Measurements from ENCODE around the gene LSAMP.
A peak's percentile ranks its signal among the peaks of the same experiment; 100 is the strongest.
"Not testable (repeated sequence)": the region's sequence is repeated elsewhere in the genome, so short reads cannot be mapped to it uniquely, and the experiment has no call there.

The LSAMP gene

DNA sequence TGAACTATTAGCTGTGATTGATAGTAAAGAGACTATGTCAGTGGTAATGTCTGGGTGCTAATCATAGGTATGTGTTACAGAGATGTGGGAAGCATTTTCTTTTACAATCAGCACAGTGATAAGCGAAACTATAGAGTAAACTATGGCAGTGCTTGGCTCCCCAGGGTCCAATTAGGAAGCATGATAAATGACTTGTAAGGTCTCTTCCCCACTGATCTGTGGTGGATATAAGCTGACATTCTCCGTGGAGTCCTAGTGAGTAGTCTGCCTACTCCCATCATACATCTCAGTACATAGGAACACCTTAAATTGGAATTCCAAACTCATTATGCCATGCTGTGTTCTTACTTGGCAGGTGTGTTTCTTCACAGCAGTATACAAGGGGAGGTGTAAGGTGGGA is 617.8 kb downstream of the LSAMP start:
- no peak for DNase-seq

DNA sequence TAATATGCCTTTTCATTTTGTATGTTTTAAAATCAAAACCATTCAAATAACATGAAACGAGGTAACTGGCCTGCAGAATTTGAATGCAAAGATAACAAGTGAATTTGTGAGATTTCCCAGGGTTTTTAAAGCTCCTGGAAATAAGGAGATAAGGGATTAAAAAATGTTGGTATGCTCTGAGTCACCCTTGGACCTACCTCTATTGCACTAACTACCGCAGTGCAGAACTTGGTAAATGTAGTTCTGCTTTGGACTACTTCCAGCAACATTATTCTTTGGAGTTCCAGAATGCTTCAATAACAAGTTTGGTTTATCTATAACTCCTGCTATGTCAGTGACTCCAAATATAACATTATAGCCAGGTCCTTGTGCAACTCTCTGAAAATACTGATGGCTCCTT is 620.2 kb downstream of the LSAMP start:
- no peak for DNase-seq

DNA sequence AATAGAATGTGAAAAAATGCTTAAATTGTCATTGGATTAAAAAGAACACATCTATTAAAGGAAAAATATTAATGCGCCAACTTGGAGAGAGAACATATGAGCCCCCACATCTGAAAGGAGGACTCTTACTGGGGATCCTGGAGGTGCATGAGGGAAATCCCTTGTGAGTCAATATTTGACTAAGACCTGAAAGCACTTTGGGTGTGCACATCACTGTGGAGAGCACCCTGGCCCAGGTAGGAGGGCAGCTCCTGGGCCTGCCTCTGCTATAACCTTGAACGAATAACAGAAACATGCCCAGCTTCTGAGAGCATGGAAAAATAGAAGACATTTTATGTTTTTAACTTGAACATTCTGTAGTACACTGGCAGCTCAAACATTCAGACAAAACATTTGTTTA is 622.2 kb downstream of the LSAMP start:
- DNase-seq, result no peak

DNA sequence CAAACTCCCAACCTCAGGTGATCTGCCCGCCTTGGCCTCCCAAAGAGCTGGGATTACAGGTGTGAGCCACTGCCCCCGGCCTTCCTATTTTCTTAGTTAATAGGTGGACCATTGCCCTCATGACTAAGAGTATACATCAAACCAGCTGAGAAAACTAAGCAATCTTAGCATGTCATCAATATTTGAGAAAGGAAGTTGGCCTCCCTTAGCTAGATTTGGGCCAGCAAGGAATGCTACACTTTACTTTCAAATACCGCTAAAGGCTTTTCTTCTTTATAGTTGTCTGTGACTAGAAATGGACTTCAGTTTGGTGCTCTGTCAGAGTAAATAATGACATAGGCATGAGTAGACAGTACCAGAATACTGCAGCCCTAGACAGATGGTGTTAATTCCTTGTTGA is 622.7 kb downstream of the LSAMP start:
- no peak for DNase-seq

DNA sequence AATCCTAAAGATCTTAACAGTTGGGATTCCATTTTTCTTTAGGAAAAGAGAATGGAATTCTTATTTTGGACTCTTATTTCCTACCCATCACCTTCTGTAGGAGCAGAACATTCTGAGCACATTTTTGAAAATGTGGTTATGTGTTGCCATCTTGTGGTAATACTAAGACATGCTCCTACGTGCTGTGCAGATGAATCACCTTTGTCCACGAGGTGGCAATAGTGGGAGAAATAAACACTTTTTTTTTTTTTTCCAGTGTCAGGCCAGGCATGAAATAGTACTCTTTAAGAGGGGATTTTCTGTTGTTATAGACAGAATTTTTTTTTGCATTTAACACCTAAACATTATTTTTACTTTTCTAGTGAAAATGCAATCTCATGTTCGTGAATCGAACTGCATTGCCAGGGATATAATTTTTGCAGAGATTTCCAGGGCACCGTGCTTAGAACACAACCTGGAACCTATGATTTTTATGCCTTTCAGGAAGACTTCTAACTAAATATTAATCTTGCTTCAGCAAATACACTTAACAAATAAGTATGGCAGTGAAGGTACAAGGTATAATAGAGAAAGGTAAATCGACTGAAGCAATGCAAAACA is 625.4 kb downstream of the LSAMP start:
- DNase-seq, result peak; percentile 16

DNA sequence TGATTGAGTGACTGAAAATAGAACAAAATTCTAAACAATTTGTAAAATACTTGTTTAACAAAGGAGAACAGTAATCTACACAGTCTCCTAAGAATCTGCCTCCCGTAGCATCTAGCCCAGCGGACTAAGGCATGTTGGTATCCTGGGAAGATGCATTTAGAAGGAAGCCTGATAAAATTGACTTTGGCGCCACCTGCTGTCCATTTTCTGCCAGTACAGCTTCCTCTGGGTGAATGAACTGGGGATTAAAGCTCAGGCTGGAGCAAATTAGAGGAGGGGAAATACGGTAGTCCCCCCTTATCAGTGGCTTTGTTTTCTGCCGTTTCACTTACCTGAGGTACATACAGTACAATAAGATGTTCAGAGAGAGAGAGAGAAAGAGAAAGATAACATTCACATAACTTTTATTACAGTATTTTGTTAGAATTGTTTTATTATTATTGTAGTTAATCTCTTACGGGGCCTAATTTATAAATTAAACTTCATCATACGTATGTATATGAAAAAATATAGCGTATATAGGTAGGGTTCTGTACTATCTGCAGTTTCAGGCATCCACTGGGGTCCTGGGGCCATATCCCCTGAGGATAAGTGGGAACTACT is 630.4 kb downstream of the LSAMP start:
- peak; percentile 12 for DNase-seq

DNA sequence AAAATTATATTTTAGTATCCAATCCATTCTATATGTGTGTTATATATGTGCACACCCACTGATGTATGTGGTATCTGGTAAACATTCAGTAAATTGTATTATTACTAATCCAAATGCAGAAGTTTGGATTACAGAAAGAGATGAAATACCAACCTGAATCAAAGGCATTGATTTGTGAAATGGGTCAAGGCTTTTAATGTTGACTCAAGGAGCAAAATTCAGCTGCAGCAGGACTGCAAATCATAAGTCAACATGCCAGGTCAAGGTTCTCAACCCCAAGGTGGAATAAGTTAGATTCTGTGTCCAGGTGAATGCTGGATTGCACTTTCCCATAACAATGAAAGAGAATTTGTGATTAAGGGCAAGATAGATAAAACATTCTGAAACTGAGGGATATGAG is 631.3 kb downstream of the LSAMP start:
- no peak for DNase-seq

DNA sequence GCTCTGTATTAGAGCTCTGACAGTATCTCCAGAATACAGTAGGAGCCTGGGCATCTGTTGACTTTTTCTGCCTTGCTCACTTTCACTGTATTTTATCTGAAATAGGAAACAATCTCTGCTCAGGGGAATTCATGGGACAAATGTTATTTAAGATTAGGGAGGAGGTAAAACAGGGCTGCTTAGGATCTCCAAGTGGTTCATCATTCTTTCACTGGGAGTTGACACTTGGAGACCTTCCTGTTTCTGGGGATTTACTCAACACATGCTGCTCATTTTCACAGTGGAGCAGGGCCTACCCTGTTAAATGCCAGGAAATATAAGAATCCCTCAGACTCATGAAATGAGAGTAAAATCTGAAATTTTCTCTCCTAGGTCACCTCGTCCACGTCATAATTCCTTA is 636.5 kb downstream of the LSAMP start:
- no peak for DNase-seq

DNA sequence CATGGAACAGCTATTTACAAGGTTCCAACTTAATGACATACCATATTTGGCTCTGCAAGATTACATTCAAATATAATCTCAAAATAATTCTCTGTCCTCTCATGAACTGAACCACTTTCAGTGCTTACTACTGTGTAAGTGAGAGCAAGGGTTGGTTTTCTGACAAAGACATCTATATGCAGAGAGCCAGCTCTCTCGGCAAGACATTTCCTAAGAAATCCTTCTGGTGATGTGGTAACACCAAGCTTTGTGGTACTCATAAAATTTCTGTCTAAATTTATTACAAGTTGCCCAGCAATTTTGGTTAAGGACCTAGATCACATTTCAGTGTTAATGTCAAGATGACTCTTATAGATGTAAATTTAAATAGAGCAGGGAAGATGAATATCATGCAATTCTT is 637.0 kb downstream of the LSAMP start:
- DNase-seq, result no peak

DNA sequence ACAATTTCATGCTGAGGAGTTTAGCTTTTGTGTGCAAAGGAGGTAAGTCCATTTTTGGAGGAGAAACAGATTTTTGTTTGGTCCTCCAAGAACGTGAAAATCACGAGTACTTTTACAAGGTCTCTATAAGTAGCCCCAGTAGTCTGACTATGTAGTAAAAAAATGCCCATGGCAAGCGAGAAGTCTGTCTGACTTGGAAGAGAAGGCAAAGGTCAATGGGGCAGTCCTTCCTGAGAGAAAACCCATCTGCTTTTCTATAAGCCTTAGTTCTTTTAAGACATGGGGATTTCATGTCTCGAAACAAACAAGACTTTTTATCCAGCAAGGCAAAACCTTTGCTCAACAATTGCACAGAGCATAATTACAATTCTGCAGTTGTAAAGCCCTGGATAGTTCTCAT is 638.8 kb downstream of the LSAMP start:
- DNase-seq, result no peak

DNA sequence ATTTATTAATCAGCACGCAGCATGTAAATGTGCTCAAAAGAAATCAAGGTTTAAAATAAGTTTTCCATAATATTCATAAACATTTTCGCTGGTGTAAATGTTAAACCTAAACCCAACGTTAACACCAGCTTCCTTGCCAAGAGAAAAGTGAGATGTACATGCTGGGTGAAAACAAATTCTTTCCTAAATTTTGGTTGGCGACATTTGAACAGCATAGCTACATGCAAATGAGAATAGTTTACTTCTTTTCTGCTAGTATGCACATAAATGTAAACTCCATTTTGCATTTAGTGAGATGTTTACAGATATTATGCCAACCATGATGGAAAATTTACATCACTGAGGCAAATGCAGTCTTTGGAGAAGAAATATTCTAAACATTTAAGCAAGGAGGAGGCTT is 639.8 kb downstream of the LSAMP start:
- no peak for DNase-seq

DNA sequence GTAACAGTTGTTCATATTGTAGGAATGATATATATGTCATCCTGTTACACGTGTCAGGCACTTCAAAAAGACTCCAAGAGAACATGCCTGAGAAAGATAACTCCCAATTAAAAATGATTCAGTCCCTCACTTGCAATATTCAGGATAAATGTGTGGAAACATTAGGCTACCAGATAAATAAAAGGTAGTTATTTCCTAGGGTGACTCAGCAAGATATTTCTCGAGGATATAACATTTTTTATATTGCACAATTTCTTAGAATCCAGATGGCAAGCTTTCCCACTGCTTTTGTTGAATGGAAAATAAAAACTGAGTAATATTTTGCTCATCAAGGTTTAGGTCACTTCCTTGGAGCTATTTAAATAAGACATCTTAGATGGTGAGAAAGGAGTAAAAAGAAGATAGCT is 640.6 kb downstream of the LSAMP start:
- no peak for DNase-seq

DNA sequence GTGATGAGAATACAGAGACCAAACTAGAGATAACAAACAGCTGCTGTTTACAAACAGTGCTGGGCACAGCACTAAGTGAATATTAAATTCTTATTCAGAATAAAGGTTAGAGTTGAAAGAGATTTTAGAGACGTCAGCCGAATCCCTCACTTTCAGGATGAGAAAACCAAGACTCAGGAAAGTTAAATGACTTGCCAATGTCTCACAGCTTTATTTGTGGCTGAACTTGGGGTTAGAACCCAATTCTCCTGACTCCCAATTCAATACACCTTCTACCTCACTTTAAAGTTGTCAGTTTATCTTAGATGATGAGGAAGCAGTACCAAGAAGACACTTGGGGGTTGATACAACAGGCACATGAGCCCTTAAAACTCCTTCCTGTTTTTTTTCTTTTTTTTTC is 641.1 kb downstream of the LSAMP start:
- DNase-seq, result no peak

DNA sequence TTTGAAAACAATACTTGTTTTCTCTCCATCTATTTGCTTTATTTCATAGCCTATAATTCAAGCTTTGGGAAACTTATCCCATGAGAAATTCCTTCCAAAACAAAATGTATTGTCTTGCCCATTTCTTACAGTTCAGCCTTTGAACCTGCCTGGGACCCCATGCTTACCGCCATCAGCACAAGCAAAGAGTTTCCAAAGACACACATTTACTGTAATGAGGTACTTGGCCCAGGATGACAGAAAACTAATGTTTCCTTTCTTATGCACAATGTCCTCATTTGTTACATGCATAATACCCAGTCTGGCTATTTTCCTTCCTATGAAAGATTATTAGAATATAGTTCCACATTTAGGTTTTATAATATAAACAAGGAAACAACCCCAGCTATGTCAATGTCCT is 641.6 kb downstream of the LSAMP start:
- no peak for DNase-seq

DNA sequence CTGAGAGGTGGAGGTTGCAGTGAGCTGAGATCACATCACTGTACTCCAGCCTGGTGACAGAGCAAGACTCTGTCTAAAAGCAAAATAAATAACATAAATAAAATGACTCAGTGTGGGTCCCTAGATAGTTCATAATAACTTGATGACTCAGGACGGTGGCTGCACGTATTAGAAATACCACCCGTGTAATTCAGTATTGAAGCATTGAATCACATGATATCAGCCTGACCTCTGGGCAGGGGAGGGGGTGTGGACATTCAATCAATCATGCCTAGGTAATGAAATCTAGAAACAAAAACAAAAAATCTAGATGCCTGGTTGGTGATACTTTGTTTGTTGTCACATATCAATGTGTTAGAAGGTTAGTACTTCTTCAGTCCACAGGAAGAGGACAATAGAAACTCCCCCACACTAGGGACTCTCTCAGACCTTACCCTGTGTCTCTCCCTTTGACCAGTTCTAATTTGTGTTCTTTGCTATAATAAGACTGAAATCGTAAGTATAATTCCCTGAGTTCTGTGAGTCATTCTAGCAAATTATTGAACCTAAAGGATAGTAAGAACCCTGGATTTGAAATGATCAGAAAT is 644.7 kb downstream of the LSAMP start:
- DNase-seq, result no peak

DNA sequence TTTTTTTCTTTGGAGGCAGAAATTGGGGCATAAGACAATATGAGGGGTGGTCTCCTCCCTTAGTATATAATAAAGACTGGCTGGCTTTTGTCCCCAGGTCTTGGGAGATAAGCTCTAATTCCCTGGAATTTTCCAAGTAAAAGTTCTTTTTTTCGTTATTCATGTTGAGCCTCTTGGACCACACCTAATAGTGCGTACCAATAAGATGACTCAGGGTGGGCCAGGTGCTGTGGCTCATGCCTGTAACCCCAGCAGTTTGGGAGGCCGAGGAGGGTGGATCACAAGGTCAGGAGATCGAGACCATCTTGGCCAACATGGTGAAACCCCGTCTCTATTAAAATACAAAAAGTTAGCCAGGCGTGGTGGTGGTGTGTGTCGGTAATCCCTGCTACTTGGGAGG is 645.2 kb downstream of the LSAMP start:
- not testable (repeated sequence) for DNase-seq

DNA sequence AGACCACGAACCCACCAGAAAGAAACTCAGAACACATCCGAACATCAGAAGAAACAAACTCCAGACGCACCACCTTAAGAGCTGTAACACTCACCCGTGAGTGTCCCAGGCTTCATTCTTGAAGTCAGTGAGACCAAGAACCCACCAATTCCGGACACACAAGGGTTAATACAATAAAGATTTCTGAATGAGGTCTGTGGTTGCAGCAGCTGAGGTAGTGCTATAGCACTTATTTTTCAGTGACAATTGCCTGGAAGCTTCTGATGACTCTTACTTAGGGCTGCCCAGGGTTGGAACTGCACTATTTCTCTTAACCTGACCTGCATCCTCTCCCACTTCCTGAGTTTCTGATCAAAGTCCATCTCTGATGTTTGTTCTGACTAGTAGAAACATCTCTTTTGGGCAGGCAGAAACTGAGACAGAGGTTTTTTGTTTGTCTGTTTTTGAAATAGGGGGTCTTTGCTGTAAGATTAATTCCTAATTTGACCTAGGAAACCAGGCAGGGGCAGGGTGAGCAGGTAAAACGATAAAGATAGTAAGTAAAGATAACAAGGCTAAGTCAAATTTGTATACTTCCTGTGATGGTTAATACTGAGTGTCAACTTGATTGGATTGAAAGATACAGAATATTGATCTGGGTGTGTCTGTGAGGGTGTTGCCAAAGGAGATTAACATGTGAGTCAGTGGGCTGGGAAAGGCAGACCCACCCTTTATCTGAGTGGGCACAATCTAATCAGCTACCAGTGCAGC is 652.9 kb downstream of the LSAMP start:
- DNase-seq, result no peak

DNA sequence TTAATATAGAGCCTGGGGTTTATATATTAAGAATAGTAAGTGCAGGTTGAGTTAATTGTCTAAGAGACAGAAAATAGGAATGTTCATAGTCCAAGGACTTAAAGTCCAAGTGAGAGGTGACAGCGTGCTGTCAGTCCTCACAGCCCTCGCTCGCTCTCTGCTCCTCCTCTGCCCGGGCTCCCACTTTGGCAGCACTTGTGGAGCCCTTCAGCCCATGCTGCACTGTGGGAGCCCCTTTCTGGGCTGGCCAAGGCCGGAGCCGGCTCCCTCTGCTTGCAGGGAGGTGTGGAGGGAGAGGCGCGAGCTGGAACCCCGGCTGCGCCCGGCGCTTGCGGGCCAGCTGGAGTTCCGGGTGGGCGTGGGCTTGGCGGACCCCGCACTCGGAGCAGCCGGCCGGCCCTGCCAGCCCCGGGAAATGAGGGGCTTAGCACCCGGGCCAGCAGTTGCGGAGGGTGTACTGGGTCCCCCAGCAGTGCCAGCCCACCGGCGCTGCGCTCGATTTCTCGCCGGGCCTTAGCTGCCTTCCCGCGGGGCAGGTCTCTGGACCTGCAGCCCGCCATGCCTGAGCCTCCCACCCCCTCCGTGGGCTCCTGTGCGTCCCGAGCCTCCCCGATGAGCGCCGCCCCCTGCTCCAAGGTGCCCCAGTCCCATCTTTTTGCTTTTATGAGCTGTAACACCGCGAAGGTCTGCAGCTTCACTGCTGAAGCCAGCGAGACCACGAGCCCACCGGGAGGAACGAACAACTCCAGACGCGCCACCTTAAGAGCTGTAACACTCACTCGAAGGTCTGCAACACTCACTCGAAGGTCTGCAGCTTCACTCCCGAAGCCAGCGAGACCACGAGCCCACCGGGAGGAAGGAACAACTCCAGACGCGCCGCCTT is 653.8 kb downstream of the LSAMP start:
- DNase-seq, result not testable (repeated sequence)

DNA sequence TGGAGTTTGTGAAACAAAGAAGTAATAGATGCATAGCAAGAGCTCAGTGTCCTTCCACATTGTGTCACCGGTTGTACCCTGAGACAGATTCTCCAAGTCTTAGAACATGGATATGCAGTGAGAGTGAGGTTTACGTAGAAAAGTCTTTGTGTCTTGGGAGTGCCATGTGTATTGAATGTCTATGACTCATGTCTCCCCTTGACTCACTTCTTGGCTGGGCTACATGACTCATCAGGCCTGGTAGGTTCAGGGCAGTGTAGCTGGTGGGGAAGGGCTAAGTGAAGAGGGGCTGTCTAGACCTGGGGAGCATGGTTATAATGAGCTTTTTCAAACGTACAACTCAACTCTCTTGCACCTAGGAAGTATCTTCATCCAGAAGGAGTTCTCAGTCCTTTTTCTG is 654.5 kb downstream of the LSAMP start:
- peak; percentile 45 for DNase-seq

DNA sequence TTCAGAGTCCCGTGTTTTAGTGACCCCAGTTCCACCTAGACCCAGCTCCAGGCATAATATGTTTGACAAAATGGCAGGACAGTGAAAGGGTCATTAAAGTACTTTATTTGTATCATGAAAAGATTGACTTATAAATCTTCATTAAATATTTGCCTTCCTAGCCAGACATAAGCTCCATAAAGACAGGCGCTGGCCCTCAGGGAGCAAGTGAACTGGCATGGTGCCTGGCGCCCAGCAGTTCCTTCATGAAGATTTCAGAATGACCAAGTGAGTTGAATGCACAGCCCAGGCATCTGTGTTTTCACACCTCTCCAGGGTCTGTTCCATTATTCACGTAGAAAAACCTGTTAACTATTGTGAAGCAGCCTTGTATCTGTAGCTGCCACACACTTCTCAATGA is 655.8 kb downstream of the LSAMP start:
- DNase-seq, result no peak

DNA sequence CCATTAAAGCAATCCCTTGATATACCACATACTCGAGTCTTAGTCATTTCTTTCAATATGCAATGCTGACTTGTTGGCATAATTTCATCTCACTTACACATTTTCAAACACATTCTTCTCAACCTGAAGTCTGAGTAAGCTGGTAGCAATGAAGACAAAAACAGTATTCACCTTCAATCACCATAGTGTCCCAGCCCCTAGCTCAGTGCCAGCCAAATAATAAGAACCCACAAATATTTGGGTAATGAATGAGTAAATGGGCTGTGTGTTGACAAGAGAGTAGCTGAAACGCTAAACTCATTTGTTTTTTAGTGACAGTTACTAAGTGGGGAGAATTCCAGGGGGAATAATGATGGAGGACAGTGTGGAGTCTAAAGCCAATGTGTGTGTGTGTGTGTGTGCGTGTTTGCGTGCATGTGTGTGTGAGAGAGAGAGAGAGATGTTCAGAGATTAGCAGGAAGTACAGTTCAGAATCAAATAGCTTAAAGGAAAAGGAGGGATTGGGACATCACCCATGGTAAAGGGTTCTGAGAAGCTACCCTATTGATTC is 656.3 kb downstream of the LSAMP start:
- no peak for DNase-seq

DNA sequence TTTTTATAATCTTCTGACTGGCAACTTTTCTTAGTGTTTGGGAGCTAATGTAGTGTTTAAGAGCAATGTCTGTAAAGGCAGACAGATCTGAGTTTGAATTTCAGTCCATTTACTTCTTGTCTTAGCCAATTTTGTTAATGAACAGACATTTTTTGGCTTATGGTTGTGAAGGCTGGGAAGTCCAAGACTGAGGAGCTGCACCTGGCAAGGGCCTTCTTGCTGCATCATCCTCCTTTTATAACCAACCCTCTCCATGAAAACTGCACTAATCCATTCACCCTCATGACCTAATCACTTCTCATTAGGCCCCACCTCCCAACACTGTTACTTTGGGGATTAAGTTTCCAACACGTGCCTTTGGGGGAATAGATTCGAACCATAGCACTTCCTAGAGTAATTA is 657.5 kb downstream of the LSAMP start:
- no peak for DNase-seq

DNA sequence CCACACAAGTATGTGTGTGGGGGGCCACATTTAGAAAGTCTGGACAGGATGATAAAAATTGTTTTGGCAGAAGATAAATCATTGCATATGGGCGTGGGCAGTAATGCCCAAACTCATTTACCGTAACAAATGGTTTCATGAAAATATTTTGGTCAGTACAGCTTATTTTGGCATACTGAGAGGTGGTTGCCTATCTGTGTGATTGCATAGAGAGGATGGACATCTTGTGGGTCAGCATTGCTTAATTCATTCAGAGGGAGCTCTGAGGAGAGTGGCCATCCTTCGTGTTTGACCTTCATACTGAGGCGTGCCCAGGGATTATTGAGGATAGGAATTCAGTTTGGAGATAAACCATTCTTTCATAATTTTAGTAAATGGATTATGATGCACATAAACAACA is 659.5 kb downstream of the LSAMP start:
- no peak for DNase-seq
